GM18909 (cell line): ENCODE data around the gene HBQ1.
"Not testable (repeated sequence)": the region's sequence is repeated elsewhere in the genome, so short reads cannot be mapped to it uniquely, and the experiment has no call there.

Experiments
- ATAC-seq: cut with Tn5 transposase; IDR thresholded peaks from one replicate; pipeline ENCODE4 v1.9.1; 2021; ENCODE audit warnings: mild to moderate bottlenecking; ENCODE audit not compliant: unreplicated experiment, poor library complexity

Gene HBQ1

DNA sequence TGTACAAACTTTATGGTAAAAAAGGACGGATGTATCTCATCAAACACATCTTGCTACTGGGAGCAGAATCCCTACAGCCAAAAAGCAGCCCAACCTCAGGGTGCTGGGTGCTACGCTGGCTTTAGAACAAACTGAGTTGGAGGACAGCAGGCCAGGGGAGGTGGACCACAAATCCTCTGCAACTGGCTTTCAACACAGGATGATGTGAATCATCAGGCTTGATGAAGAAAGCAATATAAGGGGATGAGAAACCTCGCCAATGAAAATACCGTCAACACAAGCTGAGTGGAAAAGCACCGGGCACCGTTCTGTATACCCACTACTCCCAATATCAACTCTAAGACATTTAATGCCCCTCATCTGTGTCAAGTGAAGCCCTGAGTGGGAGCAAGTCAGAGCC is 14.3 kb downstream of the HBQ1 start:
- ATAC-seq: no peak

DNA sequence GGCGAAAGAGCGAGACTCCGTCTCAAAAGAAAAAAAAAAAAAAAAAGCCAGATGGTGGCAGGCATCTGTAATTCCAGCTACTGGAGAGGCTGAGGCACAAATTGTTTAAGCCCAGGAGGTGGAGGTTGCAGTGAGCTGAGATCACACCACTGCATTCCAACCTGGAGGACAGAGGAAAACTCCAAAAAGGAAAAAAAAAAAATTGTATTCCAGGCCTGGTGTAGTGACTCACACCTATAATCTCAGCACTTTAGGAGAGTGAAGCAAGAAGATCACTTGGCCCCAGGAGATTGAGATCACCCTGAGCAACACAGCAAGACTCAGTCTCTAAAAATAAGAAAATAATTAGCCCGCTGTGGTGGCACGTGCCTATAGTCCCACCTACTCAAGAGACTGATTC is 20.1 kb downstream of the HBQ1 start:
- ATAC-seq: no peak

DNA sequence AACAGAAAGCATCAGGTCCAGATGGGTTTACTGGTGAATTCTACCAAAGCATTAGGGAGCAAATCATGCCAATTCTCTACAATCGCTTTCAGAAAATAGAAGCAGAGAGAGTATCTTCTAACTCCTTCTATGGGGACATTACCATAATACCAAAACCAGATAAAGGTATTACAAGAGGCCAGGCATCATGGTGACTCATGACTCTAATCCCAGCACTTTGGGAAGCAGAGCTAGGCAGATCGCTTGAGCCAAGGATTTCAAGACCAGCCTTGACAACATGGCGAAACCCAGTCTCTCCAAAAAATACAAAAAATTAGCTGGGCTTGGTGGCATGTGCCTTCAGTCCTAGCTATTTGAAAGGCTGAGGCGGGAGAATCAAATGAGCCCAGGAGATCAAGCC is 23.0 kb downstream of the HBQ1 start:
- ATAC-seq: no peak

DNA sequence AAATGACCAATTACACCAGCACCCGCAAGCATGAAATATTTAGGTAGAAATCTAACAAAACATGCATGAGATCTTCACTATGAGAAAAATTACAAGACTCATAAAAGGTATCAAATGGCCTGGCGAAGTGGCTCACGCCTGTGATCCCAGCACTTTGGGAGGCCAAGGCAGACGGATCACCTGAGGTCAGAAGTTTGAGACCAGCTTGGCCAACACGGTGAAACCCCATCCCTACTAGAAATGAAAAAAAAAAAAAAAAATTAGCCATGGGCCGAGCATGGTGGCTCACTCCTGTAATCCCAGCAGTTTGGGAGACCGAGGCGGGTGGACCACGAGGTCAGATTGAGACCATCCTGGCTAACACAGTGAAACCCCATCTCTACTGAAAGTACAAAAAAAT is 23.8 kb downstream of the HBQ1 start:
- not testable (repeated sequence) for ATAC-seq

DNA sequence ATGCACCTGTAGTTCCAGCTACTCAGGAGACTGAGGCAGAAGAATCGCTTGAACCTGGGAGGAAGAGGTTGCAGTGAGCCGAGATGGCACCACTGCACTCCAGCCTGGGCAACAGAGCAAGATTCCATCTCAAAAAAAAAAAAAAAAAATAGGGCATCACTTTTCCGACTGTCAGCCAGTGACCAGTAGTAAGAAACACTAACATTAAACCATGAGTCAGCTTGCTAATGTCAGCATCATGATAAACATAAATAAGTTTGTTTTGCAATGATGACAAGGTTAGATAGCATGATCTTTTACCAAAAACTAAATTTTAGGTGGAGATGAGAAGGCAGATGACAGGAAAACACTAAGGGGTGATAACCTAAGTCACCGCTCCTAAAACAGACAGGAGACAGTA is 29.1 kb downstream of the HBQ1 start:
- not testable (repeated sequence) for ATAC-seq

DNA sequence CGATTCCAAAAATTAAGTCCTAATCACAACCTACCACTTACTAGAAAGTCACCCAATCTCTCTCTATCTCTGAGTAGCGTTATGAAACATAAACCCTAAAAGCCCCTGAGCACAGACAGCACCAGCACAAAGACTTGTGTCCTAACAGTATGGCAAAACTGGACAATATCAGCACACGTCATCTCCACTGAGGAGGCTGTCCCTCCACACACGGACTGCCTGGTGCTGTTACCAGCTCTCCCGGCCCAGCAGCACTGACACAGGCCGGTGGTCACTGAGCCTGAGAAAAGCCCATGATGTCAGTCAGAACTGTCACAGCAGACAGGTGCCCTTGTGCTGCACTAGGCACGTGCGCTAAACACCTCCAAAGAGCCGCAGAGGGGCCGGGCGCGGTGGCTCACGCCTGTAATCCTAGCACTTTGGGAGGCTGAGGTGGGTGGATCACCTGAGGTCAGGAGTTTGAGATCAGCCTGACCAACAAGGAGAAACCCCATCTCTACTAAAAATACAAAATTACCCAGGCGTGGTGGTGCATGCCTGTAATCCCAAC is 31.4 kb downstream of the HBQ1 start:
- not testable (repeated sequence) for ATAC-seq

DNA sequence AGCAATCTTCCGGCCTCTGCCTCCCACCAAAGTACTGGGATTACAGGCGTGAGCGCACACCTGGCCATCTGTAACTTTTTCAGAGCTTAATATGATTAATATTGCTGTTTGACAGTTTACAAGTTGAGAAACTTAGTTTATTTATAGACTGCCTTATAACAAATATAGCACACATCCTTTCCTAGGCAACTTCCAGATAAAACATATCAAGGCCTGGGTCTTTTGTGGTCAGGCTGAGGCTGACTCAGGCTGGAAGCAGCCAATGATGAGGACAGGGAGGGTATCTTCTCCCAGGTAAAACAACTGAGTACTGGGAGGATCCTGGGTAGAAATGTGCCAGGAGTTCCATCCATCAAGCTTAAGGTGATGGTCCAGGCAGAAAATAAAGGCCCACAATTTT is 32.7 kb downstream of the HBQ1 start:
- no peak for ATAC-seq

DNA sequence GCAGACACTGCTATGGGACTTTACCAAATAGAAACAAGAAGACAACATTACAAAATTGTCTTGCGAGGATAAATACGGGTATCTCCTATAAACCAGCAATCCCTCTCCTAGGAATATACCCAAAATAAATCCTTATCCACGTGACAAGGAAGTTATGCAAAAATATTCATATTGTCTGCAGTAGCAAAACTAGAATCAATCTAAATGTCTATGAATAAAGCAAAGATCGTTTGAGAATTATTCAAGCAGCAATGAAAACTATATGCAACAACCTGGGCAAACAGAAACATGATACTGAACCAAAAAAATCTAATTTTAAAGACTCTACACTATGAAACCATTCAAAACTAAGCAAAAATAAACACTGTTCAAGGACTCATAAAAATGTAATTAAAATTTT is 39.8 kb downstream of the HBQ1 start:
- no peak for ATAC-seq

DNA sequence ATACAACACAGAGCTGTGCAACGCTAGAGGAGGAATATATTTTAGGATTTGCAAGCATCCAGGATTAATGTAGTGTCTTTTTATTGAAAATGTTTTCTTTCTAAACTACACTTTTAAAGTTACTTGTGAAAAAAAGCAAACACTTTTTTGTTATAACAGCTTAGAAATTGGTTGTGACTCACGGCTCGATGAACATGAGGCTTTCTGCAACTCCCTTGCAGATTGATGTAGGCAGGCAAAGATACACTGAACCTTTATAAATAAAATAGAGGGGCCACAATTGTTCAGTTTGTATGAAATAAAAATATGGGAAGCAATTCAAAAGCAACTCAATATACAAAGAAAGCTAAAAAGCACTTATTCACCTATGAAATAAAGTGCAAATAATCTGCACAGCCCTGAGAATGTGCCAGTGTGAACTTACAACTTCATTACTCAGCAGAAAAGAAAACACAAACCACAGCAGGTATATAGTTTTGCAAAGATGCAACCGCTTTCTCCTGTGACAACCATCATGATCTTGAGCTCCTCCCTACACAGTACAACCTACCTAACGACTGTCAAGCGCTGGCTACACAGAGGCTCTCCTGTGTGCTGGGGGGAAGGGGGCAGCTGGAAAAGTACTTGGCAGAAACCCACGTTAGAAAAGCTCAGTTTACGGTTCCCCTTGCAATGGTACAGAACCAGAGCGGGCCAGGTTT is 48.0 kb downstream of the HBQ1 start:
- ATAC-seq: peak; percentile 9

DNA sequence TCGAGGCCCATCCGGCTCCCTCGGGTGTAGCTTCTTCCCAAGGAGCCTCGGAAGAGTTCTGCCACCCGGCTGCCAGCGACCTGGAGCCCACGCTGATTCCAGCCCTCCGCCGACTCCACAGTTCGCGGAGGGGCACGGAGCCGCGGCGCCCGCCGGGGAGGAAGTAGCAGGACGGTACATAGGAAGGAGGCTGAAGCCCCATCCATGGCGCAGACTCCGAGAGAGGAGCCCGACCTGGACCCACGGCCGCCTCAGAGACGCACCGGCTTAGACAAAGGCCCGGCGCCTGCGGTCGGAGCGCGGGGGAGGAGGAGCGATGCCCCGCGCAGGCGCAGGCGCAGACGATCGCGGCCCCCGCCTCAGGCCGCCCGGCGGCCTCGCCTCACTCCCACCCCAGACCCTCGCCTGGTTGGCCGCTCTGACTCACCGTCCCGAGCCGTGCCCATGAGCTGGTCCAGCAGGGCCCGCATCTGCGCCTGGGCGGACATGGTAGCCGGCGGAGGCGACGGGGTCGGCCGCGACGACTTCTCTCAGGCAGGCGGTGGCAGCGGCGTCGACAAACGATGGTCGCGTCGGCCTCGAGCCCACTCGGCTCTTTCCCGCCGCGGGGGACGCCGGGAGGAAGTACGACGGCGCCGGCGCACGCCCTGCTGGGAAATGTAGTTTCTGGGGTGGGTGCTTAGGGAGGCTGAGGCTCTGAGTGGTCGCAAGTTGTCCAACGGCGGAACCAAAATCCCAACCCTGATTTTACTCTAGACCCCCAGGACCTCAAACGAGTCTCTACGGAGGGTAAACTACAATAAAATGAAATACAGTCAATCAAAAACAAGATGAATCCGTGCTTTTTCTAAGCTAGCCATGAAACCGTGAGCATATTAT is 48.8 kb downstream of the HBQ1 start, which contains the start of gene LUC7L:
Gene LUC7L (minus strand): TSS at position 598 of the 879 bp plus-strand sequence. CDS start 110 bp downstream, at position 488.
- peak; percentile 80 for ATAC-seq

DNA sequence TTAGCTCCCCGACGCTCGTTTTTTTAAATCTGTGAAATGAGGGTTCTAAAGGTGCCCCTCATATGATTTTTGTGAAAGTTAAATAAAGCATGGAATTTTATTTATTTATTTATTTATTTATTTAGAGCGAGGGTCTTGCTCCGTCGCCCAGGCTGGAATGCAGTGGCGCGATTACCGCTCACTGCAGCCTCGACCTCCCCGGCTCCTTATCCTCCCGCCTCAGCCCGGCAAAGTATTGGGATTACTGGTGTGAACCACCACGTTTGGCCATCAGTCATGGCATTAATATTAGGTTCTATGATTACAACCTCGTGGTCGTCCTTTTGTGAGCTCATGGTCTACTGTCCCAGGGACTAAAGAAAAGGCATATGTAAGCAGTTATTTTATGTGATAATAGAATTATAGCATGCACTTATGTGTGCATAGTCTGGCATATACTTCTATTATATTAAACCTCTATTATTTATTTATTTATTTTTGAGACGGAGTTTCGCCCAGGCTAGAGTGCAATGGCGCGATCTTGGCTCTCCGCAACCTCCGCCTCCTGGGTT is 49.5 kb downstream of the HBQ1 start:
- no peak for ATAC-seq

DNA sequence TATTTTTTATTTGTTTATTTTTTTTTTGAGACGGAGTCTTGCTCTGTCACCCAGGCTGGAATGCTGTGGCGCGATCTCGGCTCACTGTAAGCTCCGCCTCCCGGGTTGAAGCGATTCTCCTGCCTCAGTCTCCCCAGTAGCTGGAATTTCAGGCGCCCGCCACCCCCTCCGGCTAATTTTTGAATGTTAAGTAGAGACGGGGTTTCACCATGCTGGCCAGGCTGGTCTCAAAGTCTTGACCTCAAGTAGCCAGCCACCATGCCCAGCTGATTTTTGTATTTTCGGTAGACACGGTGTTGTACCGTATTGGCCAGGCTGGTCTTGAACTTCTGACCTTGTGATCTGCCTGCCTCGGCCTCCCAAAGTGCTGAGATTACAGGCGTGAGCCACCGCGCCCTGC is 50.1 kb downstream of the HBQ1 start:
- ATAC-seq: not testable (repeated sequence)
